DOHH2 (cell line): ENCODE data around the gene MTSS2.

ENCODE experiments used
- H3F3A ChIP-seq: fragments of 200-600 bp; sonication (generic), shearing (Covaris generic); 2 replicates; pipeline ENCODE4 v1.6.0; 2016; ENCODE audit warnings: antibody characterized with exemption, mild to moderate bottlenecking; ENCODE audit not compliant: control insufficient read depth, insufficient read depth
- H3K27ac ChIP-seq: fragments of 200-600 bp; sonication (generic); 2 replicates; pipeline ENCODE4 v1.5.1; 2014; ENCODE audit warnings: low read depth, mild to moderate bottlenecking, low read length, moderate library complexity
- H3K27me3 ChIP-seq: fragments of 200-600 bp; sonication (generic); 2 replicates; pipeline ENCODE4 v1.6.1; 2014; ENCODE audit warnings: mild to moderate bottlenecking, low read length, mixed read lengths; ENCODE audit not compliant: control insufficient read depth
- H3K36me3 ChIP-seq: fragments of 200-600 bp; sonication (generic); 2 replicates; pipeline ENCODE4 v1.6.1; 2014; ENCODE audit warnings: mild to moderate bottlenecking, low read length, moderate library complexity, mixed read lengths; ENCODE audit not compliant: control insufficient read depth
- H3K4me1 ChIP-seq: fragments of 200-600 bp; sonication (generic); 2 replicates; pipeline ENCODE4 v1.6.1; 2014; ENCODE audit warnings: mild to moderate bottlenecking, low read length, mixed read lengths; ENCODE audit not compliant: control insufficient read depth
- H3K4me2 ChIP-seq: fragments of 200-600 bp; sonication (generic); 2 replicates; pipeline ENCODE4 v1.6.0; 2014; ENCODE audit warnings: mild to moderate bottlenecking, low read length, moderate library complexity
- H3K4me3 ChIP-seq: fragments of 200-600 bp; sonication (generic); 2 replicates; pipeline ENCODE4 v1.5.1; 2014; ENCODE audit warnings: mild to moderate bottlenecking, low read length, mixed read lengths
- H3K79me2 ChIP-seq: fragments of 200-600 bp; sonication (generic); 2 replicates; pipeline ENCODE4 v1.6.1; 2014; ENCODE audit warnings: mild to moderate bottlenecking, low read length, mixed read lengths; ENCODE audit not compliant: control insufficient read depth
- H3K9me2 ChIP-seq: fragments of 200-600 bp; sonication (generic); replicated peaks from 2 replicates; pipeline ENCODE4 v1.6.1; 2014; ENCODE audit warnings: mild to moderate bottlenecking, low read length, mixed read lengths; ENCODE audit not compliant: control insufficient read depth
- H3K9me3 ChIP-seq: fragments of 200-600 bp; sonication (generic); 2 replicates; pipeline ENCODE4 v1.6.1; 2014; ENCODE audit warnings: antibody characterized with exemption, low read length, mixed read lengths; ENCODE audit not compliant: control insufficient read depth, insufficient read depth
- H4K20me1 ChIP-seq: fragments of 200-600 bp; sonication (generic); 2 replicates; pipeline ENCODE4 v1.6.0; 2014; ENCODE audit warnings: low read depth, mild to moderate bottlenecking, antibody characterized with exemption, low read length, moderate library complexity; ENCODE audit not compliant: control insufficient read depth, insufficient read depth
- EZH2phosphoT487 ChIP-seq: fragments of 200-600 bp; sonication (generic); IDR thresholded peaks from 2 replicates; pipeline ENCODE4 v1.6.1; 2017; ENCODE audit warnings: borderline replicate concordance, mild to moderate bottlenecking, antibody characterized with exemption, low read length, moderate library complexity, mixed read lengths
- TF ChIP-seq, protein P1 (sequence below): fragments of 200-600 bp; sonication (generic); IDR thresholded peaks from one replicate; pipeline ENCODE4 v1.5.1; 2014; ENCODE audit warnings: antibody characterized with exemption, mild to moderate bottlenecking, low read depth, low read length; ENCODE audit not compliant: poor library complexity, severe bottlenecking

The MTSS2 gene

DNA sequence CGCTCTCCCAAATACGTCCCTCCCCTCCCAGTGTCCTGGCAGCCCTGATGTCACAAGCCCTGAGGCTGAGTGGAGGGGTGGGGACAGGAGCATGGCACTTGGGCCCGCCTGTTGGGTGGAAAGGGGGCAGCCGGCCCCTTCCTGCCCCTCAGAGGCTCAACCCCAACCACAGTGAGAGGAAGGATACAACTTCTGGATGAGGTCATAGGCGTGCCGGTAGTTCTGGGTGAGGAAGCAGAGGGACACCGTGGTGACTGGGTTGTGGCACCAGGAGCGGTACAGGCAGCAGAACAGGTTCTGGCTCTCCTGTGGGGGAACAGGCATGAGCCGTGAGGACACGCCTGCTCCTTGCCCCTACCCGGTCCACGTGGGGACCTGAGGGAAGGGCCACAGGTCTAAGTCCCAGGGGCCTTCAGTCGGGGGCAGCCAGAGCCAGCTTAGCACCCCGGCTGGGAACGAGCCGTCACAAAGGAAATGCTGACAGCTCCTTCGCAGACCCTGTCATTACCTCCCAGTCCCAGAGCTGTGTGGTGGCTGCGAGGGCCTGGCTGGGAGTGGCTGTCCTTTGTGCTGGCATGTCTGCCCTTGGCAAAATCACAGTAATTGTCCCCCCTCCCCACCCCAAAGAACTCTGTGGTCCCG, 11.2 kb upstream of the MTSS2 start:
- Histone ChIP-seq H3F3A (no peaks in the 10 kb centered on the region), H3K36me3 (no peaks in the 10 kb centered on the region), H4K20me1 (no peaks in the 10 kb centered on the region), H3K4me2 (no peak overlapping the region), H3K4me3 (no peak overlapping the region), H3K27me3 (no peaks in the 10 kb centered on the region), H3K27ac (no peak overlapping the region), H3K4me1 (peaks cover 6% of the 10 kb centered on the region; the same call in 1 of the 2 replicates), H3K9me2 (no peaks in the 10 kb centered on the region), H3K79me2 (no peaks in the 10 kb centered on the region), H3K9me3 (no peaks in the 10 kb centered on the region)
- TF ChIP-seq, protein P1, sequence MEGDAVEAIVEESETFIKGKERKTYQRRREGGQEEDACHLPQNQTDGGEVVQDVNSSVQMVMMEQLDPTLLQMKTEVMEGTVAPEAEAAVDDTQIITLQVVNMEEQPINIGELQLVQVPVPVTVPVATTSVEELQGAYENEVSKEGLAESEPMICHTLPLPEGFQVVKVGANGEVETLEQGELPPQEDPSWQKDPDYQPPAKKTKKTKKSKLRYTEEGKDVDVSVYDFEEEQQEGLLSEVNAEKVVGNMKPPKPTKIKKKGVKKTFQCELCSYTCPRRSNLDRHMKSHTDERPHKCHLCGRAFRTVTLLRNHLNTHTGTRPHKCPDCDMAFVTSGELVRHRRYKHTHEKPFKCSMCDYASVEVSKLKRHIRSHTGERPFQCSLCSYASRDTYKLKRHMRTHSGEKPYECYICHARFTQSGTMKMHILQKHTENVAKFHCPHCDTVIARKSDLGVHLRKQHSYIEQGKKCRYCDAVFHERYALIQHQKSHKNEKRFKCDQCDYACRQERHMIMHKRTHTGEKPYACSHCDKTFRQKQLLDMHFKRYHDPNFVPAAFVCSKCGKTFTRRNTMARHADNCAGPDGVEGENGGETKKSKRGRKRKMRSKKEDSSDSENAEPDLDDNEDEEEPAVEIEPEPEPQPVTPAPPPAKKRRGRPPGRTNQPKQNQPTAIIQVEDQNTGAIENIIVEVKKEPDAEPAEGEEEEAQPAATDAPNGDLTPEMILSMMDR: no peak
- TF ChIP-seq EZH2phosphoT487: no peak

- H3K79me2 ChIP-seq: no peaks in the 10 kb centered on the region
- H3K36me3 ChIP-seq: no peaks in the 10 kb centered on the region
- H3K27ac ChIP-seq: no peak overlapping the region
- H4K20me1 ChIP-seq: no peaks in the 10 kb centered on the region
- peaks cover 6% of the 10 kb centered on the region; the same call in 1 of the 2 replicates for H3K4me1 ChIP-seq
- H3K4me3 ChIP-seq: no peak overlapping the region
- no peaks in the 10 kb centered on the region for H3K9me3 ChIP-seq
- H3K27me3 ChIP-seq: no peaks in the 10 kb centered on the region
- no peaks in the 10 kb centered on the region for H3K9me2 ChIP-seq
- no peak overlapping the region for H3K4me2 ChIP-seq
- TF ChIP-seq EZH2phosphoT487: no peak
- TF ChIP-seq, protein P1: no peak
- H3F3A ChIP-seq: no peaks in the 10 kb centered on the region
Observed at GRCh38 chr16:70696355-70696754, 10.5 kb upstream of the MTSS2 start.

DNA sequence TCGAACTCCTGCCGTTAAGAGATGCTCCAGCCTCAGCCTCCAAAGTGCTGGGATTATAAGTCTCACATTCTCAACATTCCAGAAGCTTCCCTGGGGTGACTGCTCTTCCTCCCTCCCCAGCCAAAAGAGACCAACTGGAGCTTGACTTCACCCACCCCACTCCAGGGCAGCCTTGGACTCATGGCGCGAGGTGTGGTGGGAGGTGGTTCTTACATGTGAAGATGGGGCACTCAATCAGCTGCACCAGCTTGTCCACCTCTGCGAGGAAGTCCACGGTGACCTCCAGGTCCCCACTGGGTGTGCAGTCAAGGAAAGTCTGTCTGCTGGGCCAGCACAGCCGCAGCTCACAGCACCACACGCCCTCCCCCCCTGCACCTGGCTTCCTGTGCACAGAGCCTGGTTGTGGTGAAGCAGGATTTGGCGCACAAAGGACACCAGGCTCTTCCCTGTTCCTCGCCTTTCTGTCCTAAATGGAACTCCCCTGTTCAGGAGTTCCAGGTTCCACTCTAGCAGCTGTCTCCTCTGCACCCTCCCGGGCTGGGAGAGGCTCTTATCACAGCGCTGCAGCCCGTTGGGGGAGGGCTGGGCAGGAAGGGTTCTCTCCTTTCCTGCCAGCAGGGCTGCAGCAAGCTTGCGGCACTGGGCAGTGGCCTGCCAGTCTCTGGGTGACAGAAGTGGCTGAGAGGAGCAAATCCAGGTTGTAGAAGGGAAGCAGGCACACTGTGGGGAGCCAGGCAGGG, 9.6 kb upstream of the MTSS2 start:
- Histone ChIP-seq H3K4me3 (no peak overlapping the region), H3K4me1 (peaks cover 6% of the 10 kb centered on the region; the same call in 1 of the 2 replicates)

More for the DNA sequence above, 9.6 kb upstream of the MTSS2 start:
- no peaks in the 10 kb centered on the region for H3K9me2 ChIP-seq
- H3K9me3 ChIP-seq: no peaks in the 10 kb centered on the region
- no peak overlapping the region for H3K27ac ChIP-seq
- no peaks in the 10 kb centered on the region for H3F3A ChIP-seq
- H3K27me3 ChIP-seq: no peaks in the 10 kb centered on the region
- H3K79me2 ChIP-seq: no peaks in the 10 kb centered on the region
- H4K20me1 ChIP-seq: no peaks in the 10 kb centered on the region
- no peaks in the 10 kb centered on the region for H3K36me3 ChIP-seq
- H3K4me2 ChIP-seq: no peak overlapping the region
- TF ChIP-seq, protein P1: no peak
- TF ChIP-seq EZH2phosphoT487: no peak
